Measurements from ENCODE around the gene SNRNP200. TPM values are rescaled to one million over a fixed set of nuclear protein-coding genes. Genes with fewer than 3 reads are reported as not detected.
A peak's percentile ranks its signal among the peaks of the same experiment; 100 is the strongest.
"Not testable (repeated sequence)": the region's sequence is repeated elsewhere in the genome, so short reads cannot be mapped to it uniquely, and the experiment has no call there.

The SNRNP200 gene
- total RNA-seq, 1 donor: 44.2 TPM

DNA sequence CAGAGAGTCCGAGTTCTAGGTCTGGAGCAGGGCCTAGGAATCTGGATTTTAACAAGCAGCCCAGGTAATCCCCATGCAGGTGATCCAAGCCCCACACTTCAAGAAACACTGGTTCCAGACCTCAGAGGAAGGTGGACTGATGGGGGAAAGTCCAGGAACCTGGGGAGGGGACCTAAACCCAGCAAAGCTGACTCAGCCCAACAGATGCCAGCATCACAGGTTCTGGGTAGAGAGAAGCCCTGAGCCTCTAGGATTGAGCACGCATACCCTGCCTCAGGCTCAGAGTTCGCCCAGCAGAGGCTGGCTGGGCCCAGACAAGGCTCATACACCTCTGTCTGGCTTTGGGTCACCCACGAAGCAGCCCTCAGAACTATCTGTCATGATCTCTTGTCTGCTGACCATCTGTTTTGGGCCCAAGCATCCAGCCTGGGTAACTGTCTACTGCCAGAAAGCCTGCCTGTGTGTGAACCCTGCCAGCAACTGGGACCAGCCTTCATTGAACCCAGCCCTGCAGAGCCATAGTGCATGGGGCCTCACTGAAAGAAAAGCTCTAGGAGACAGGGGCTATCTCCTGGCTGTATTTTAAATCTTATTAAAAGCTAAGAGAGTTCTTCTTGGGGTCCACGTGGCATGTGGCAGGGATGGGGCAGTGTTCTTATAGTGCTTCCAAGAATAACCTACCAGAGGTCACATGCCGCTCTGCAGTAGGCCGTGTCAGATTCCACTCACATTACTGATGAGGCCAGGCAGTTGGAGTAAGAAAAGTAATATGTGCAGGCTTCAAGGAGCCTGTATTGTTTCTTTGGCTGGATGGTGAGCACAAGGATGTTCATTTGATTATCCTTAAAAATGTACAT is 47.0 kb downstream of the SNRNP200 start:
- Histone ChIP-seq H3K79me2 (ENCODE audit: insufficient read depth, low read length) (peaks cover 96% of the 10 kb centered on the region), H3K4me2 (ENCODE audit: insufficient read depth, low read length) (peak overlapping the region; percentile 22), H3K9me3 (ENCODE audit: low read depth, low read length) (no peaks in the 10 kb centered on the region)

DNA sequence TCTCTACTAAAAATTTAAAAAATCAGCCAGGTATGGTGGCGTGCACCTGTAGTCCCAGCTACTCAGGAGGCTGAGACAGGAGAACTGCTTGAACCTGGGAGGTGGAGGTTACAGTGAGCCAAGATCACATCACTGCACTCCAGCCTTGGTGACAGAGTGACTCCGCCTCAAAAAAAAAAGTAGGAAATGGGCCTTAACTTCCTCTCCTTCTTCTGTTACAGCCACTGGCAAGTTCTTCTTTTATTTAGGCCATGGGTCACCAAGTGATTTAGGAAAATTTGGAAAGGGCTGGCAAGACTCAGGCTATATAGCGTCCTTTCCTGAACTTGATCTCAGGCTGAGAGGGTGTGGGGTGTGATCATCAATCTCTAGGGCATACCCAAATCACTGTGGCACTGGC is 47.6 kb downstream of the SNRNP200 start:
- H3K36me3 ChIP-seq (ENCODE audit: insufficient read depth, low read length): peaks cover 45% of the 10 kb centered on the region
- not testable (repeated sequence) for H2AFZ ChIP-seq (ENCODE audit: low read length); H3K9me3 ChIP-seq (ENCODE audit: low read depth, low read length); H3K4me3 ChIP-seq (ENCODE audit: insufficient read depth, low read length); H3K4me2 ChIP-seq (ENCODE audit: insufficient read depth, low read length); H3K27me3 ChIP-seq (ENCODE audit: insufficient read depth, low read length); DNase-seq (ENCODE audit: insufficient read length, low spot score, missing footprints)
- H3K27ac ChIP-seq (ENCODE audit: low read depth, low read length): peak overlapping the region; percentile 93
- peaks cover 26% of the 10 kb centered on the region for H4K20me1 ChIP-seq (ENCODE audit: insufficient read depth, low read length)
- H3K4me1 ChIP-seq (ENCODE audit: insufficient read depth, low read length): peaks cover 46% of the 10 kb centered on the region
- H3K79me2 ChIP-seq (ENCODE audit: insufficient read depth, low read length): peaks cover 92% of the 10 kb centered on the region

More for the DNA sequence above, 47.0 kb downstream of the SNRNP200 start:
- H2AFZ ChIP-seq (ENCODE audit: low read length): peak overlapping the region; percentile 39
- H3K4me1 ChIP-seq (ENCODE audit: insufficient read depth, low read length): peaks cover 47% of the 10 kb centered on the region
- peaks cover 43% of the 10 kb centered on the region for H3K36me3 ChIP-seq (ENCODE audit: insufficient read depth, low read length)
- TF ChIP-seq, protein P1, sequence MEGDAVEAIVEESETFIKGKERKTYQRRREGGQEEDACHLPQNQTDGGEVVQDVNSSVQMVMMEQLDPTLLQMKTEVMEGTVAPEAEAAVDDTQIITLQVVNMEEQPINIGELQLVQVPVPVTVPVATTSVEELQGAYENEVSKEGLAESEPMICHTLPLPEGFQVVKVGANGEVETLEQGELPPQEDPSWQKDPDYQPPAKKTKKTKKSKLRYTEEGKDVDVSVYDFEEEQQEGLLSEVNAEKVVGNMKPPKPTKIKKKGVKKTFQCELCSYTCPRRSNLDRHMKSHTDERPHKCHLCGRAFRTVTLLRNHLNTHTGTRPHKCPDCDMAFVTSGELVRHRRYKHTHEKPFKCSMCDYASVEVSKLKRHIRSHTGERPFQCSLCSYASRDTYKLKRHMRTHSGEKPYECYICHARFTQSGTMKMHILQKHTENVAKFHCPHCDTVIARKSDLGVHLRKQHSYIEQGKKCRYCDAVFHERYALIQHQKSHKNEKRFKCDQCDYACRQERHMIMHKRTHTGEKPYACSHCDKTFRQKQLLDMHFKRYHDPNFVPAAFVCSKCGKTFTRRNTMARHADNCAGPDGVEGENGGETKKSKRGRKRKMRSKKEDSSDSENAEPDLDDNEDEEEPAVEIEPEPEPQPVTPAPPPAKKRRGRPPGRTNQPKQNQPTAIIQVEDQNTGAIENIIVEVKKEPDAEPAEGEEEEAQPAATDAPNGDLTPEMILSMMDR (IDR thresholded peaks at IDR 0.05; ENCODE audit: extremely low read depth, low read depth, low read length): no peak
- no peaks in the 10 kb centered on the region for H3K27me3 ChIP-seq (ENCODE audit: insufficient read depth, low read length)
- H4K20me1 ChIP-seq (ENCODE audit: insufficient read depth, low read length): peaks cover 27% of the 10 kb centered on the region
- H3K27ac ChIP-seq (ENCODE audit: low read depth, low read length): peak overlapping the region; percentile 93
- peak; percentile 88 for DNase-seq (ENCODE audit: insufficient read length, low spot score, missing footprints)
- H3K4me3 ChIP-seq (ENCODE audit: insufficient read depth, low read length): peak overlapping the region; percentile 23

DNA sequence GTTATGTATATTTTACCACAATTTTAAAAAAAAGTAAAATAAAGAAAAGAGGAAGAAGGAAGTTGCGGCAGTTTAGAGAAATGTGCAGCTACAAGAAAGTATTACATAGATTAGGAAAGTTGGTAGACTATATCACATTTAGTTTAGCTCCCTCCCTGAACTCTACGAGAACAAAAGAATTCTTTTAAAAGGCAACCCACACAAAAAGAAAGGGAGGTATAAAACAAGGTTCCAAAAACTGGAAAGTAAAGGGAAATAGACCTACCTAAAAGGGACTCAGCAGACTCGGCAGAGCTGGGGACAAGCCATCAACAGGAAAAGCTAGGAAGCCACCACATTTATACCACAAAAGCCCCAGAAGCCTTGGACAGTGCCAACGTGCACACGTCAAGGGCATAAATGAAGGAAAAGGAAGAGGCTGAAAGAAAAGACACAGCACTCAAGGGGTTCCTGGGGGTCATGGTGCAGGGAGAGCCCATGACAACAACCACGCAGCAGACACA is 48.7 kb downstream of the SNRNP200 start:
- Histone ChIP-seq H3K27ac (ENCODE audit: low read depth, low read length) (no peak overlapping the region), H3K4me3 (ENCODE audit: insufficient read depth, low read length) (no peak overlapping the region), H3K36me3 (ENCODE audit: insufficient read depth, low read length) (peaks cover 53% of the 10 kb centered on the region), H4K20me1 (ENCODE audit: insufficient read depth, low read length) (peaks cover 23% of the 10 kb centered on the region), H3K4me1 (ENCODE audit: insufficient read depth, low read length) (peaks cover 47% of the 10 kb centered on the region), H2AFZ (ENCODE audit: low read length) (no peak overlapping the region), H3K4me2 (ENCODE audit: insufficient read depth, low read length) (no peak overlapping the region), H3K27me3 (ENCODE audit: insufficient read depth, low read length) (no peaks in the 10 kb centered on the region), H3K9me3 (ENCODE audit: low read depth, low read length) (no peaks in the 10 kb centered on the region), H3K79me2 (ENCODE audit: insufficient read depth, low read length) (peaks cover 85% of the 10 kb centered on the region)
- TF ChIP-seq, protein P1 (IDR thresholded peaks at IDR 0.05; ENCODE audit: extremely low read depth, low read depth, low read length): no peak
- no peak for DNase-seq (ENCODE audit: insufficient read length, low spot score, missing footprints)

DNA sequence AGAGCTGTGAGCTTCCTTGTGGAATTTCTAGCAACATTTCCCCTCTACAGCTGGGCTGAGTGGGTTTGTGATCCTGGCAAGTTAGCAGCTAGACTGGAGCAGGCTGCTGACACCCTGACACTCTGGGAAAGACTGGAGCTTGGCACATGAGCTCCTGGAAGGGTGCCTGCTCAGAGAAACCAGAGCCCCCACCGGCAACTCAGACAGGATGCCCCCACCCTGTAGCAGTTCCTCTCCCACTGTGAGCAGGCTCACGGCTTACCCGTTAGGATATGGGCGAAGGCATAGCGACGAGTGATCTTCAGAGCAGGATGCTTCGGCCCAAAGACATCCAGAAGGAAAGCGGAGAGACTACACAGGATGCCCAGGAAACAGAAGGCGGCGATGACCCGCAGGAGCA is 50.8 kb downstream of the SNRNP200 start:
- H4K20me1 ChIP-seq (ENCODE audit: insufficient read depth, low read length): peaks cover 7% of the 10 kb centered on the region
- no peak overlapping the region for H3K4me2 ChIP-seq (ENCODE audit: insufficient read depth, low read length)
- peaks cover 43% of the 10 kb centered on the region for H3K4me1 ChIP-seq (ENCODE audit: insufficient read depth, low read length)
- DNase-seq (ENCODE audit: insufficient read length, low spot score, missing footprints): no peak
- H3K27me3 ChIP-seq (ENCODE audit: insufficient read depth, low read length): no peaks in the 10 kb centered on the region
- TF ChIP-seq, protein P1 (IDR thresholded peaks at IDR 0.05; ENCODE audit: extremely low read depth, low read depth, low read length): no peak
- H3K79me2 ChIP-seq (ENCODE audit: insufficient read depth, low read length): peaks cover 69% of the 10 kb centered on the region
- H2AFZ ChIP-seq (ENCODE audit: low read length): no peak overlapping the region
- no peaks in the 10 kb centered on the region for H3K9me3 ChIP-seq (ENCODE audit: low read depth, low read length)
- no peak overlapping the region for H3K27ac ChIP-seq (ENCODE audit: low read depth, low read length)
- no peak overlapping the region for H3K4me3 ChIP-seq (ENCODE audit: insufficient read depth, low read length)
- H3K36me3 ChIP-seq (ENCODE audit: insufficient read depth, low read length): peaks cover 49% of the 10 kb centered on the region
